A549 (cell line): ENCODE data around the gene CASP4. TPM values are rescaled to one million over a fixed set of nuclear protein-coding genes. Genes with fewer than 3 reads are reported as not detected.

Experiments used
- ATAC-seq, 2 experiments: fragments of 200-7000 bp in 1 of 2; fragments of >200 bp in 1 of 2; cut with Nextera tagmentation in 1 of 2; cut with Tn5 transposase in 1 of 2; 3 replicates each; pipeline versions ENCODE4 v1.8.0 to v1.9.1; 2018 to 2020; ENCODE audit warnings: mild to moderate bottlenecking in 1 of 2, moderate library complexity in 1 of 2
- CTCF ChIA-PET: fragments of 300-600 bp; sonication (Branson Sonifier 250); formaldehyde crosslinking; extraction: SDS; loops from one replicate; lab custom pipeline; 2021; ENCODE audit warnings: antibody characterized with exemption, inconsistent platforms; lab: Yijun Ruan, JAX
- POLR2A ChIA-PET: fragments of 350-600 bp; formaldehyde crosslinking; extraction: SDS; loops from one replicate; lab custom pipeline; 2021; ENCODE audit warnings: antibody characterized with exemption, inconsistent platforms; lab: Yijun Ruan, JAX
- DNase-seq, 2 experiments: peaks; one replicate each; pipeline versions ENCODE4 v3.0.0 to v3.0.0-alpha.2; 2011 to 2016; ENCODE audit warnings: low read depth in 1 of 2, low spot score in 1 of 2
- FAIRE-seq: peaks from 2 replicates; lab custom pipeline; 2011; peaks lifted over from hg19 to GRCh38; lab: Jason Lieb, UNC
- H3K27ac ChIP-seq, 2 experiments: fragments of >200 bp; sonication (Bioruptor Twin); formaldehyde crosslinking; 3 replicates each; pipeline ENCODE4 v1.5.1; 2016 to 2017
- H3K4me1 ChIP-seq: fragments of >200 bp; sonication (Bioruptor Twin); formaldehyde crosslinking; 3 replicates; pipeline ENCODE4 v1.6.1; 2016
- H3K4me2 ChIP-seq: fragments of >200 bp; sonication (Bioruptor Twin); formaldehyde crosslinking; 3 replicates; pipeline ENCODE4 v1.6.1; 2016
- H3K4me3 ChIP-seq: fragments of >200 bp; sonication (Bioruptor Twin); formaldehyde crosslinking; 3 replicates; pipeline ENCODE4 v1.5.1; 2016
- H3K9me3 ChIP-seq: fragments of >200 bp; sonication (Bioruptor Twin); formaldehyde crosslinking; 3 replicates; pipeline ENCODE4 v1.6.1; 2016
- CEBPB ChIP-seq, 2 experiments: fragments of >200 bp in 1 of 2; sonication (Bioruptor Twin) in 1 of 2; formaldehyde crosslinking in 1 of 2; IDR thresholded peaks; 2 replicates each; pipeline ENCODE4 v1.6.1; 2012 to 2016
- EHF ChIP-seq: fragments of 250-450 bp; sonication (Bioruptor Pico); IDR thresholded peaks from 2 replicates; pipeline ENCODE4 v1.5.0; 2020; ENCODE audit warnings: mild to moderate bottlenecking
- FOXS1 ChIP-seq: fragments of 250-450 bp; sonication (Bioruptor Pico); IDR thresholded peaks from 2 replicates; pipeline ENCODE4 v1.5.0; 2020; ENCODE audit warnings: mild to moderate bottlenecking, moderate library complexity
- GATA3 ChIP-seq: IDR thresholded peaks from 2 replicates; pipeline ENCODE4 v1.6.1; 2012; ENCODE audit warnings: borderline replicate concordance
- HEYL ChIP-seq: fragments of 250-450 bp; sonication (Bioruptor Pico); IDR thresholded peaks from 2 replicates; pipeline ENCODE4 v1.8.0; 2021; ENCODE audit warnings: mild to moderate bottlenecking, moderate library complexity
- JUNB ChIP-seq: fragments of >200 bp; sonication (Bioruptor Twin); formaldehyde crosslinking; IDR thresholded peaks from 2 replicates; pipeline ENCODE4 v1.6.1; 2016
- MAFK ChIP-seq: fragments of 450-650 bp; IDR thresholded peaks from 2 replicates; pipeline ENCODE4 v1.6.1; 2014; ENCODE audit not compliant: partially characterized antibody
- MYC ChIP-seq: IDR thresholded peaks from 2 replicates; pipeline ENCODE4 v1.6.1; 2012; ENCODE audit warnings: mild to moderate bottlenecking, inconsistent platforms, low read length, improper control_type of control experiment, borderline replicate concordance
- NFE2L2 ChIP-seq: fragments of 150-350 bp; conservative IDR thresholded peaks from 2 replicates; pipeline ENCODE4 v1.6.1; 2014; ENCODE audit warnings: low read length
- RCOR1 ChIP-seq: fragments of 150-350 bp; IDR thresholded peaks from 2 replicates; pipeline ENCODE4 v1.6.1; 2014; ENCODE audit warnings: antibody characterized with exemption, low read length, low read depth
- RNF2 ChIP-seq: fragments of 200-600 bp; sonication (generic); IDR thresholded peaks from 2 replicates; pipeline ENCODE4 v1.6.1; 2016; ENCODE audit warnings: low read depth, mild to moderate bottlenecking, antibody characterized with exemption, moderate library complexity, borderline replicate concordance
- SMC3 ChIP-seq: fragments of >200 bp; sonication (Bioruptor Twin); formaldehyde crosslinking; IDR thresholded peaks from 3 replicates; pipeline ENCODE4 v1.6.1; 2018; ENCODE audit warnings: inconsistent platforms
- TP53 ChIP-seq: fragments of 250-450 bp; sonication (Bioruptor Pico); IDR thresholded peaks from 2 replicates; pipeline ENCODE4 v1.5.0; 2021; ENCODE audit warnings: mild to moderate bottlenecking, moderate library complexity
- WGBS: methylation state at CpG from one replicate; pipeline ENCODE4 v1.1.6; 2017; ENCODE audit errors: missing lambda C conversion rate; 5-methylcytosine and 5-hydroxymethylcytosine counted together
- polyA plus RNA-seq, 4 experiments: library from polyadenylated mRNA; depleted of rRNA in 3 of 4; stranded (reverse); fragments of >200 nt; fragmentation: RNase III in 1 of 4; extraction: RNeasy Plus Mini Kit Qiagen cat#74134 plus additional on column Dnase treatment in 1 of 4; gene quantifications; 2 replicates in 3 of 4; 3 replicates in 1 of 4; pipeline ENCODE4 v1.2.3, GENCODE V29; 2011 to 2017
- TF ChIP-seq, protein P1 (sequence below): fragments of >200 bp; sonication (Bioruptor Twin); formaldehyde crosslinking; IDR thresholded peaks from 3 replicates; pipeline ENCODE4 v1.6.1; 2016
- TF ChIP-seq, protein P2 (sequence below): fragments of 200-600 bp; sonication (generic); IDR thresholded peaks from 2 replicates; pipeline ENCODE4 v1.6.1; 2016; ENCODE audit warnings: antibody characterized with exemption, mild to moderate bottlenecking, moderate library complexity
- TF ChIP-seq, protein P3 (sequence below): fragments of >200 bp; sonication (Bioruptor Twin); formaldehyde crosslinking; IDR thresholded peaks from 2 replicates; pipeline ENCODE4 v1.6.1; 2016
- TF ChIP-seq, protein P4 (sequence below): fragments of 250-450 bp; sonication (Bioruptor Pico); IDR thresholded peaks from 2 replicates; pipeline ENCODE4 v1.5.0; 2021; ENCODE audit warnings: mild to moderate bottlenecking, moderate library complexity, borderline replicate concordance
- TF ChIP-seq, protein P5 (sequence below): IDR thresholded peaks from 2 replicates; pipeline ENCODE4 v1.6.1; 2012

Gene CASP4
- polyA plus RNA-seq, 2 of the 4 experiments (the other 2 are of a cell fraction) = 5.5 to 9.7 TPM

DNA sequence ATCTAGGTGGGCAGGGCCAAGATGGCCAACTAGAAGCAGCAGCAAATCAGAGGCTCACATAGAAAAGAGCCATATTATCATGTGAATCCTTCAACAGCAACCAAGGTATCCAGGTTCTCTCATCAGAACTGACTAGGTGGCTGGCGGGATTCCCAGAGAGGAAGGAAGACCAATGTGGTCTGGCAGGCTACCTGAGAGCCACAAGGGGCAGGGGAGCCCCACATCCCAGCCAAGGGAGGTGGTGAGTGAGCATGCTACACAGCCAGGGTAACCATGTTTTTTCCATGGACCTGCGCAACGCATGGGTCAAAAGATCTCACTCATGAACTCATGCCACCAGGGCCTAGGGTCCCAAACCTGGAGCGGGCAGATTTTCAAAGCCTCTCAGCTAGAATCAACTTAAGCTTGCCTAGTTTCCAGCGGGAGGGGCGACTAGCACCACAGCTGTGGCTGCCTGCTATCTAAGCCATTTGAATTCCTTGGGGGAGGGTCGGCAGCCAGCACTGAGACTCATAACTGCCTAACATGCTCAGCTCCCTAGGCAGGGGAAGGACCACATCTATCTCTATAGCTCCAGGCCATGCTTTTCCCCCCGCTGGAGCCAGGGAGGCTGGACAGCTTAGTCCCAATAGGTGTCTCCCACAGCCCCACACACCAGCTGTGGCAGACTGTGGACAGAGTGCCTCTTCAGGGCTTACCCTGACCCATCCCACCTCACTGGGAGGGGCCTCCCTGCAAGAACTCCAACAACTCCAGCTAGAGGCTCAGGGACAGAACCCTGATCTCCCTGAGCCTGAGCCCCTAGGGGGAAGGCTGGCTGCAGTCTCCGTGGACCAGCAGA lies 41.4 kb downstream of the CASP4 start:
- POLR2A ChIA-PET = no interaction called here
- CTCF ChIA-PET = no interaction called here
- ATAC-seq (no peak), DNase-seq (no peak), FAIRE-seq (no peak)
- TF ChIP-seq HEYL (no peak), EHF (no peak), MAFK (no peak), TP53 (no peak), GATA3 (no peak), FOXS1 (CRISPR knock-in tag) (no peak), RCOR1 (no peak), MYC (no peak), CEBPB (IDR thresholded peaks at IDR 0.05) (no peak), SMC3 (no peak), RNF2 (no peak)
- TF ChIP-seq, protein P1, sequence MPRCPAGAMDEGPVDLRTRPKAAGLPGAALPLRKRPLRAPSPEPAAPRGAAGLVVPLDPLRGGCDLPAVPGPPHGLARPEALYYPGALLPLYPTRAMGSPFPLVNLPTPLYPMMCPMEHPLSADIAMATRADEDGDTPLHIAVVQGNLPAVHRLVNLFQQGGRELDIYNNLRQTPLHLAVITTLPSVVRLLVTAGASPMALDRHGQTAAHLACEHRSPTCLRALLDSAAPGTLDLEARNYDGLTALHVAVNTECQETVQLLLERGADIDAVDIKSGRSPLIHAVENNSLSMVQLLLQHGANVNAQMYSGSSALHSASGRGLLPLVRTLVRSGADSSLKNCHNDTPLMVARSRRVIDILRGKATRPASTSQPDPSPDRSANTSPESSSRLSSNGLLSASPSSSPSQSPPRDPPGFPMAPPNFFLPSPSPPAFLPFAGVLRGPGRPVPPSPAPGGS = no peak
- TF ChIP-seq, protein P2, sequence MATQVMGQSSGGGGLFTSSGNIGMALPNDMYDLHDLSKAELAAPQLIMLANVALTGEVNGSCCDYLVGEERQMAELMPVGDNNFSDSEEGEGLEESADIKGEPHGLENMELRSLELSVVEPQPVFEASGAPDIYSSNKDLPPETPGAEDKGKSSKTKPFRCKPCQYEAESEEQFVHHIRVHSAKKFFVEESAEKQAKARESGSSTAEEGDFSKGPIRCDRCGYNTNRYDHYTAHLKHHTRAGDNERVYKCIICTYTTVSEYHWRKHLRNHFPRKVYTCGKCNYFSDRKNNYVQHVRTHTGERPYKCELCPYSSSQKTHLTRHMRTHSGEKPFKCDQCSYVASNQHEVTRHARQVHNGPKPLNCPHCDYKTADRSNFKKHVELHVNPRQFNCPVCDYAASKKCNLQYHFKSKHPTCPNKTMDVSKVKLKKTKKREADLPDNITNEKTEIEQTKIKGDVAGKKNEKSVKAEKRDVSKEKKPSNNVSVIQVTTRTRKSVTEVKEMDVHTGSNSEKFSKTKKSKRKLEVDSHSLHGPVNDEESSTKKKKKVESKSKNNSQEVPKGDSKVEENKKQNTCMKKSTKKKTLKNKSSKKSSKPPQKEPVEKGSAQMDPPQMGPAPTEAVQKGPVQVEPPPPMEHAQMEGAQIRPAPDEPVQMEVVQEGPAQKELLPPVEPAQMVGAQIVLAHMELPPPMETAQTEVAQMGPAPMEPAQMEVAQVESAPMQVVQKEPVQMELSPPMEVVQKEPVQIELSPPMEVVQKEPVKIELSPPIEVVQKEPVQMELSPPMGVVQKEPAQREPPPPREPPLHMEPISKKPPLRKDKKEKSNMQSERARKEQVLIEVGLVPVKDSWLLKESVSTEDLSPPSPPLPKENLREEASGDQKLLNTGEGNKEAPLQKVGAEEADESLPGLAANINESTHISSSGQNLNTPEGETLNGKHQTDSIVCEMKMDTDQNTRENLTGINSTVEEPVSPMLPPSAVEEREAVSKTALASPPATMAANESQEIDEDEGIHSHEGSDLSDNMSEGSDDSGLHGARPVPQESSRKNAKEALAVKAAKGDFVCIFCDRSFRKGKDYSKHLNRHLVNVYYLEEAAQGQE = no peak
- Histone ChIP-seq H3K4me3 (no peak overlapping the region), H3K27ac (no peak overlapping the region), H3K9me3 (no peaks in the 10 kb centered on the region), H3K4me2 (no peak overlapping the region), H3K4me1 (no peaks in the 10 kb centered on the region)
- WGBS = 67% methylated on average over 3 of the region's 9 CpGs

DNA sequence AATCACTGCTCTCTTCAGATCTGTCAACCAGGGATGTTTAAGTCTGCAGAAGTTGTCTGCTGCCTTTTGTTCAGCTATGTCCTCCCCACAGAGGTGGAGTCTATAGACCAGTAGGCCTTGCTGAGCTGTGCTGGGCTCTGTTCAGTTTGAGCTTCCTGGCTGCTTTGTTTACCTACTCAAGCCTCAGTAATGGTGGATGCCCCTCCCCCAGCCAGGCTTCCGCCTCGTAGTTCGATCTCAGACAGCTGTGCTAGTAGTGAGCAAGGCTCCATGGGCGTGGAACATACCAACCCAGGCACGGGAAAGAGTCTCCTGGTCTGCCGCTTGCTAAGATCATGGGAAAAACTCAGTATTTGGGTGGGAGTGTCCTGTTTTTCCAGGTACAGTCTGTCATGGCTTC lies 42.5 kb downstream of the CASP4 start:
- Histone ChIP-seq H3K9me3 (no peaks in the 10 kb centered on the region), H3K27ac (no peak overlapping the region), H3K4me3 (no peak overlapping the region), H3K4me1 (no peaks in the 10 kb centered on the region), H3K4me2 (no peak overlapping the region)
- no peak for DNase-seq
- ATAC-seq = no peak
- FAIRE-seq = no peak
- TF ChIP-seq, protein P3, sequence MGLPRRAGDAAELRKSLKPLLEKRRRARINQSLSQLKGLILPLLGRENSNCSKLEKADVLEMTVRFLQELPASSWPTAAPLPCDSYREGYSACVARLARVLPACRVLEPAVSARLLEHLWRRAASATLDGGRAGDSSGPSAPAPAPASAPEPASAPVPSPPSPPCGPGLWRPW = no peak
- no peak for TF ChIP-seq TP53
- TF ChIP-seq JUNB = no peak
- TF ChIP-seq, protein P4, sequence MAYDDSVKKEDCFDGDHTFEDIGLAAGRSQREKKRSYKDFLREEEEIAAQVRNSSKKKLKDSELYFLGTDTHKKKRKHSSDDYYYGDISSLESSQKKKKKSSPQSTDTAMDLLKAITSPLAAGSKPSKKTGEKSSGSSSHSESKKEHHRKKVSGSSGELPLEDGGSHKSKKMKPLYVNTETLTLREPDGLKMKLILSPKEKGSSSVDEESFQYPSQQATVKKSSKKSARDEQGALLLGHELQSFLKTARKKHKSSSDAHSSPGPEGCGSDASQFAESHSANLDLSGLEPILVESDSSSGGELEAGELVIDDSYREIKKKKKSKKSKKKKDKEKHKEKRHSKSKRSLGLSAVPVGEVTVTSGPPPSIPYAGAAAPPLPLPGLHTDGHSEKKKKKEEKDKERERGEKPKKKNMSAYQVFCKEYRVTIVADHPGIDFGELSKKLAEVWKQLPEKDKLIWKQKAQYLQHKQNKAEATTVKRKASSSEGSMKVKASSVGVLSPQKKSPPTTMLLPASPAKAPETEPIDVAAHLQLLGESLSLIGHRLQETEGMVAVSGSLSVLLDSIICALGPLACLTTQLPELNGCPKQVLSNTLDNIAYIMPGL (CRISPR knock-in tag) = no peak
- TF ChIP-seq, protein P5, sequence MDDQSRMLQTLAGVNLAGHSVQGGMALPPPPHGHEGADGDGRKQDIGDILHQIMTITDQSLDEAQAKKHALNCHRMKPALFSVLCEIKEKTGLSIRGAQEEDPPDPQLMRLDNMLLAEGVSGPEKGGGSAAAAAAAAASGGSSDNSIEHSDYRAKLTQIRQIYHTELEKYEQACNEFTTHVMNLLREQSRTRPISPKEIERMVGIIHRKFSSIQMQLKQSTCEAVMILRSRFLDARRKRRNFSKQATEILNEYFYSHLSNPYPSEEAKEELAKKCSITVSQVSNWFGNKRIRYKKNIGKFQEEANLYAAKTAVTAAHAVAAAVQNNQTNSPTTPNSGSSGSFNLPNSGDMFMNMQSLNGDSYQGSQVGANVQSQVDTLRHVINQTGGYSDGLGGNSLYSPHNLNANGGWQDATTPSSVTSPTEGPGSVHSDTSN = no peak
- TF ChIP-seq RCOR1 = no peak
- no peak for TF ChIP-seq NFE2L2
- WGBS = no CpG with 5 or more reads among the region's 6 CpGs
- ChIA-PET CTCF (no interaction called here), POLR2A (no interaction called here)
